Breast epithelium (tissue), 4 donors: ENCODE measurements around the gene GRIK3. TPM values are rescaled to one million over a fixed set of nuclear protein-coding genes. Genes with fewer than 3 reads are reported as not detected.
"Not testable (repeated sequence)": the region's sequence is repeated elsewhere in the genome, so short reads cannot be mapped to it uniquely, and the experiment has no call there.

Source experiments
- DNase-seq, 2 donors: peaks; one replicate each; pipeline ENCODE4 v3.0.0-alpha.2; 2019; ENCODE audit warnings: low spot score in 2 of 2
- H3K27ac ChIP-seq, 2 donors: fragments of 200-600 bp; sonication (generic) in 1 of 2; one replicate each; pipeline ENCODE4 v1.5.1; 2016 to 2019; ENCODE audit warnings: mild to moderate bottlenecking in 1 of 2
- H3K27me3 ChIP-seq, 2 donors: fragments of 200-600 bp; sonication (generic) in 1 of 2; one replicate each; pipeline versions ENCODE4 v1.5.1 to v1.6.0; 2017 to 2019; ENCODE audit warnings: control low read depth in 1 of 2, mild to moderate bottlenecking in 1 of 2
- H3K36me3 ChIP-seq: fragments of 200-600 bp; one replicate; pipeline ENCODE4 v1.5.1; 2019
- H3K4me1 ChIP-seq, 2 donors: fragments of 200-600 bp; sonication (generic); one replicate each; pipeline ENCODE4 v1.5.1; 2016 to 2019; ENCODE audit warnings: control low read depth in 1 of 2
- H3K4me3 ChIP-seq, 3 donors: fragments of 200-600 bp; sonication (generic); 1 replicate in 2 of 3; 2 replicates in 1 of 3; pipeline ENCODE4 v1.5.1; 2016 to 2019; ENCODE audit warnings: mild to moderate bottlenecking in 3 of 3, moderate library complexity in 2 of 3
- H3K9me3 ChIP-seq, 2 donors: fragments of 200-600 bp; sonication (generic) in 1 of 2; one replicate each; pipeline ENCODE4 v1.5.1; 2016 to 2019; ENCODE audit warnings: control low read depth in 1 of 2
- CTCF ChIP-seq, 3 donors: fragments of 450-650 bp; IDR thresholded peaks; one replicate each; pipeline ENCODE4 v1.5.1; 2016 to 2017; ENCODE audit warnings: antibody characterized with exemption in 3 of 3, mild to moderate bottlenecking in 3 of 3, moderate library complexity in 3 of 3
- POLR2A ChIP-seq: fragments of 450-650 bp; IDR thresholded peaks from one replicate; pipeline ENCODE4 v1.6.1; 2016; ENCODE audit warnings: antibody characterized with exemption, mild to moderate bottlenecking, moderate library complexity
- POLR2AphosphoS5 ChIP-seq, 3 donors: sonication (generic); formaldehyde crosslinking; IDR thresholded peaks; one replicate each; pipeline ENCODE4 v1.6.1; 2017; ENCODE audit warnings: antibody characterized with exemption in 3 of 3
- intact Hi-C: fragments of 100-400 bp; cut with DNase I; formaldehyde crosslinking; loops from one replicate; pipeline ENCODE4 v1.15.1; 2023; ENCODE audit warnings: low total_unique reads
- total RNA-seq, 3 donors: library from RNA; depleted of rRNA; stranded (reverse); fragments of >200 nt; gene quantifications; one replicate each; pipeline ENCODE4 v1.1.0, GENCODE V29; 2016

GRIK3 gene
- total RNA-seq = 1 to 10 TPM in 2 of 3 donors, under 1 TPM in 1; under 0.01 to 10.0 (median 4.6) TPM

- Histone ChIP-seq H3K4me3 (peak within 1 kb of the TSS in 2 of 3 donors; percentile 48 to 72), H3K27ac (no peak within 1 kb of the TSS), H3K4me1 (peaks cover 0 to 7% of the 10 kb centered on the region in 2 donors), H3K36me3 (no peaks in the 10 kb centered on the region), H3K9me3 (no peaks in the 10 kb centered on the region), H3K27me3 (peaks cover 0 to 52% of the 10 kb centered on the region in 2 donors)
- no peak for DNase-seq
- TF ChIP-seq POLR2A (no peak), POLR2AphosphoS5 (IDR thresholded peaks at IDR 0.05) (no peak), CTCF (IDR thresholded peaks at IDR 0.05) (no peak)
- intact Hi-C loops = loop anchor here (5.0 kb wide), 1 partner anchor 597 kb away; no protein-coding TSS in a partner anchor
Measured at GRCh38 chr1:37034121-37035013, at the start of gene GRIK3. Gene GRIK3 (minus strand): TSS chr1:37034515. CDS start chr1:37034108, 407 bp downstream.

GRCh38 chr1:37084013-37084412 is 49.7 kb upstream of the GRIK3 start:
- TF ChIP-seq CTCF (IDR thresholded peaks at IDR 0.05) (no peak), POLR2AphosphoS5 (IDR thresholded peaks at IDR 0.05) (no peak)
- intact Hi-C loops = no loop called here
- DNase-seq = no peak
- no peak overlapping the region for H3K27ac ChIP-seq
- H3K4me1 ChIP-seq = no peaks in the 10 kb centered on the region
- no peaks in the 10 kb centered on the region for H3K36me3 ChIP-seq
- H3K4me3 ChIP-seq = no peak overlapping the region
- peaks cover 0 to 14% of the 10 kb centered on the region in 2 donors for H3K27me3 ChIP-seq
- H3K9me3 ChIP-seq = no peaks in the 10 kb centered on the region

GRCh38 chr1:37083603-37084002 is 49.3 kb upstream of the GRIK3 start:
- TF ChIP-seq CTCF (IDR thresholded peaks at IDR 0.05) (no peak), POLR2AphosphoS5 (IDR thresholded peaks at IDR 0.05) (no peak), POLR2A (no peak)
- Histone ChIP-seq H3K9me3 (no peaks in the 10 kb centered on the region), H3K36me3 (no peaks in the 10 kb centered on the region), H3K27me3 (peaks cover 0 to 10% of the 10 kb centered on the region in 2 donors), H3K4me1 (no peaks in the 10 kb centered on the region), H3K27ac (no peak overlapping the region), H3K4me3 (no peak overlapping the region)
- DNase-seq = no peak
- intact Hi-C loops = no loop called here

- H3K4me1 ChIP-seq, H3K27ac ChIP-seq, H3K9me3 ChIP-seq, DNase-seq, H3K36me3 ChIP-seq, H3K27me3 ChIP-seq, H3K4me3 ChIP-seq, intact Hi-C loops: not testable (repeated sequence)
Measured at GRCh38 chr1:37080296-37080986, 46.1 kb upstream of the GRIK3 start.

GRCh38 chr1:37078866-37079265 is 44.6 kb upstream of the GRIK3 start:
- Histone ChIP-seq H3K27me3 (peaks cover 0 to 8% of the 10 kb centered on the region in 2 donors), H3K27ac (no peak overlapping the region), H3K9me3 (no peaks in the 10 kb centered on the region), H3K4me3 (no peak overlapping the region), H3K4me1 (no peaks in the 10 kb centered on the region), H3K36me3 (no peaks in the 10 kb centered on the region)
- intact Hi-C loops = no loop called here
- DNase-seq = no peak
- TF ChIP-seq POLR2A (no peak), CTCF (IDR thresholded peaks at IDR 0.05) (no peak), POLR2AphosphoS5 (IDR thresholded peaks at IDR 0.05) (no peak)
